ENCODE measurements around the gene CPAMD8. TPM values are rescaled to one million over a fixed set of nuclear protein-coding genes. Genes with fewer than 3 reads are reported as not detected.
"Not testable (repeated sequence)": the region's sequence is repeated elsewhere in the genome, so short reads cannot be mapped to it uniquely, and the experiment has no call there.

Gene CPAMD8
- total RNA-seq, 1 experiment from 2014 or later, result 1.3 TPM

- H3K4me1 Mint-ChIP-seq (ENCODE audit: insufficient read depth, unreplicated experiment), result peaks cover 11% of the 10 kb centered on the region
- ChIA-PET CTCF (no interaction called here), POLR2A (interaction anchor here (0.6 kb wide), 1 partner anchor 714 kb away, joined by 3 read pairs; no protein-coding TSS in a partner anchor)
- H3K4me3 Mint-ChIP-seq (ENCODE audit: unreplicated experiment), result no peak overlapping the region
- TF ChIP-seq CTCF (IDR thresholded peaks at IDR 0.05; ENCODE audit: unreplicated experiment), result no peak
- peaks cover 12% of the 10 kb centered on the region for H3K9me3 Mint-ChIP-seq (ENCODE audit: unreplicated experiment)
- H3K27ac Mint-ChIP-seq (ENCODE audit: low read depth, unreplicated experiment), result peak overlapping the region; percentile 46
- H3K27me3 Mint-ChIP-seq (ENCODE audit: insufficient read depth, unreplicated experiment), result no peaks in the 10 kb centered on the region
- intact Hi-C loops (cut with micrococcal nuclease), result no loop called here
- BruUV-seq (replicated peaks), result no TSS peak
- peaks cover 51% of the 10 kb centered on the region for H3K36me3 Mint-ChIP-seq (ENCODE audit: insufficient read depth, unreplicated experiment)
- no peak for DNase-seq (ENCODE audit: unreplicated experiment)
Observed at GRCh38 chr19:16876904-16877361, 149.7 kb downstream of the CPAMD8 start.

GRCh38 chr19:16875584-16876555, 150.7 kb downstream of the CPAMD8 start:
- ChIA-PET POLR2A (no interaction called here), CTCF (no interaction called here)
- no TSS peak for BruUV-seq (replicated peaks)
- Mint-ChIP-seq H3K36me3 (ENCODE audit: insufficient read depth, unreplicated experiment) (peaks cover 54% of the 10 kb centered on the region), H3K4me3 (ENCODE audit: unreplicated experiment) (no peak overlapping the region), H3K27me3 (ENCODE audit: insufficient read depth, unreplicated experiment) (no peaks in the 10 kb centered on the region), H3K4me1 (ENCODE audit: insufficient read depth, unreplicated experiment) (peaks cover 11% of the 10 kb centered on the region), H3K9me3 (ENCODE audit: unreplicated experiment) (peaks cover 10% of the 10 kb centered on the region), H3K27ac (ENCODE audit: low read depth, unreplicated experiment) (no peak overlapping the region)
- intact Hi-C loops (cut with micrococcal nuclease), result no loop called here
- no peak for TF ChIP-seq CTCF (IDR thresholded peaks at IDR 0.05; ENCODE audit: unreplicated experiment)
- no peak for DNase-seq (ENCODE audit: unreplicated experiment)

GRCh38 chr19:16874978-16875299, 151.7 kb downstream of the CPAMD8 start:
- H3K27me3 Mint-ChIP-seq (ENCODE audit: insufficient read depth, unreplicated experiment); intact Hi-C loops (cut with micrococcal nuclease); H3K4me3 Mint-ChIP-seq (ENCODE audit: unreplicated experiment); POLR2A ChIA-PET; BruUV-seq (replicated peaks); CTCF ChIA-PET; H3K9me3 Mint-ChIP-seq (ENCODE audit: unreplicated experiment); DNase-seq (ENCODE audit: unreplicated experiment): not testable (repeated sequence)
- H3K36me3 Mint-ChIP-seq (ENCODE audit: insufficient read depth, unreplicated experiment), result peaks cover 54% of the 10 kb centered on the region
- peak overlapping the region; percentile 82 for H3K27ac Mint-ChIP-seq (ENCODE audit: low read depth, unreplicated experiment)
- H3K4me1 Mint-ChIP-seq (ENCODE audit: insufficient read depth, unreplicated experiment), result peaks cover 11% of the 10 kb centered on the region

- POLR2A ChIA-PET, result interaction anchor here (1.0 kb wide), 1 partner anchor 11 kb away, joined by 4 read pairs; no protein-coding TSS in a partner anchor
- intact Hi-C loops (cut with micrococcal nuclease), result no loop called here
- Mint-ChIP-seq H3K27me3 (ENCODE audit: insufficient read depth, unreplicated experiment) (no peaks in the 10 kb centered on the region), H3K4me1 (ENCODE audit: insufficient read depth, unreplicated experiment) (peaks cover 11% of the 10 kb centered on the region), H3K9me3 (ENCODE audit: unreplicated experiment) (peaks cover 10% of the 10 kb centered on the region), H3K4me3 (ENCODE audit: unreplicated experiment) (no peak overlapping the region), H3K27ac (ENCODE audit: low read depth, unreplicated experiment) (peak overlapping the region; percentile 82), H3K36me3 (ENCODE audit: insufficient read depth, unreplicated experiment) (peaks cover 56% of the 10 kb centered on the region)
- DNase-seq (ENCODE audit: unreplicated experiment), result no peak
- CTCF ChIA-PET, result no interaction called here
- no peak for TF ChIP-seq CTCF (IDR thresholded peaks at IDR 0.05; ENCODE audit: unreplicated experiment)
- no TSS peak for BruUV-seq (replicated peaks)
Observed at GRCh38 chr19:16874250-16874977, 152.2 kb downstream of the CPAMD8 start.
